DOHH2 (cell line): ENCODE measurements around the gene DGUOK.

Experiments
- H3F3A ChIP-seq: fragments of 200-600 bp; sonication (generic), shearing (Covaris generic); 2 replicates; pipeline ENCODE4 v1.6.0; 2016; ENCODE audit warnings: antibody characterized with exemption, mild to moderate bottlenecking; ENCODE audit not compliant: control insufficient read depth, insufficient read depth
- H3K27ac ChIP-seq: fragments of 200-600 bp; sonication (generic); 2 replicates; pipeline ENCODE4 v1.5.1; 2014; ENCODE audit warnings: low read depth, mild to moderate bottlenecking, low read length, moderate library complexity
- H3K27me3 ChIP-seq: fragments of 200-600 bp; sonication (generic); 2 replicates; pipeline ENCODE4 v1.6.1; 2014; ENCODE audit warnings: mild to moderate bottlenecking, low read length, mixed read lengths; ENCODE audit not compliant: control insufficient read depth
- H3K36me3 ChIP-seq: fragments of 200-600 bp; sonication (generic); 2 replicates; pipeline ENCODE4 v1.6.1; 2014; ENCODE audit warnings: mild to moderate bottlenecking, low read length, moderate library complexity, mixed read lengths; ENCODE audit not compliant: control insufficient read depth
- H3K4me1 ChIP-seq: fragments of 200-600 bp; sonication (generic); 2 replicates; pipeline ENCODE4 v1.6.1; 2014; ENCODE audit warnings: mild to moderate bottlenecking, low read length, mixed read lengths; ENCODE audit not compliant: control insufficient read depth
- H3K4me2 ChIP-seq: fragments of 200-600 bp; sonication (generic); 2 replicates; pipeline ENCODE4 v1.6.0; 2014; ENCODE audit warnings: mild to moderate bottlenecking, low read length, moderate library complexity
- H3K4me3 ChIP-seq: fragments of 200-600 bp; sonication (generic); 2 replicates; pipeline ENCODE4 v1.5.1; 2014; ENCODE audit warnings: mild to moderate bottlenecking, low read length, mixed read lengths
- H3K79me2 ChIP-seq: fragments of 200-600 bp; sonication (generic); 2 replicates; pipeline ENCODE4 v1.6.1; 2014; ENCODE audit warnings: mild to moderate bottlenecking, low read length, mixed read lengths; ENCODE audit not compliant: control insufficient read depth
- H3K9me2 ChIP-seq: fragments of 200-600 bp; sonication (generic); replicated peaks from 2 replicates; pipeline ENCODE4 v1.6.1; 2014; ENCODE audit warnings: mild to moderate bottlenecking, low read length, mixed read lengths; ENCODE audit not compliant: control insufficient read depth
- H3K9me3 ChIP-seq: fragments of 200-600 bp; sonication (generic); 2 replicates; pipeline ENCODE4 v1.6.1; 2014; ENCODE audit warnings: antibody characterized with exemption, low read length, mixed read lengths; ENCODE audit not compliant: control insufficient read depth, insufficient read depth
- H4K20me1 ChIP-seq: fragments of 200-600 bp; sonication (generic); 2 replicates; pipeline ENCODE4 v1.6.0; 2014; ENCODE audit warnings: low read depth, mild to moderate bottlenecking, antibody characterized with exemption, low read length, moderate library complexity; ENCODE audit not compliant: control insufficient read depth, insufficient read depth
- CTCF ChIP-seq: fragments of 200-600 bp; sonication (generic); IDR thresholded peaks from one replicate; pipeline ENCODE4 v1.5.1; 2014; ENCODE audit warnings: antibody characterized with exemption, mild to moderate bottlenecking, low read depth, low read length; ENCODE audit not compliant: poor library complexity, severe bottlenecking
- EZH2phosphoT487 ChIP-seq: fragments of 200-600 bp; sonication (generic); IDR thresholded peaks from 2 replicates; pipeline ENCODE4 v1.6.1; 2017; ENCODE audit warnings: borderline replicate concordance, mild to moderate bottlenecking, antibody characterized with exemption, low read length, moderate library complexity, mixed read lengths

DGUOK gene

GRCh38 chr2:73964223-73964622 lies 37.5 kb downstream of the DGUOK start:
- Histone ChIP-seq H4K20me1 (no peaks in the 10 kb centered on the region), H3K79me2 (no peaks in the 10 kb centered on the region)
- TF ChIP-seq CTCF (no peak), EZH2phosphoT487 (no peak)

DNA sequence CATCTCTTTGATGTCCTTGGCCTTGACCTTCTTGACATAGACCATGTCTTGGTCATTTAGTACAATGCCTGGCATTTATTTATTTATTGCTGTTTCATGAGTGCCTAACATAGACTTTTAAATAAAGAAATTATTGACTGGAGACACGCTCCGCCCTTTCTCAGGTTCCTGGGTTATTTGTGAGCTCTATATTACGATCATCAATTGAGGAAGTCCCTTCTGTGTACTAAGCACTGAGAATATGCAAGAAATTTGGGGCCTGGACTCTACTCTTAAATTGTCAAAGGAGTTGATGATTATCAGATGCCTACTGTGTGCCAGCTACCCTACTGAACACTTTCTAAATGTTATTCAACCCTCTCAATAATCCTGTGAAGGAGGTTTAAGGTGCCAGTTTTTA lies 38.4 kb downstream of the DGUOK start:
- Histone ChIP-seq H3K27me3 (no peaks in the 10 kb centered on the region), H3K36me3 (no peaks in the 10 kb centered on the region), H3F3A (no peaks in the 10 kb centered on the region), H3K9me3 (no peaks in the 10 kb centered on the region), H3K9me2 (no peaks in the 10 kb centered on the region), H3K4me2 (no peak overlapping the region), H3K79me2 (no peaks in the 10 kb centered on the region), H3K4me3 (no peak overlapping the region), H4K20me1 (no peaks in the 10 kb centered on the region), H3K4me1 (peaks cover 7% of the 10 kb centered on the region; the same call in 1 of the 2 replicates), H3K27ac (no peak overlapping the region)
- TF ChIP-seq CTCF = no peak
- no peak for TF ChIP-seq EZH2phosphoT487

More at GRCh38 chr2:73964223-73964622, 37.5 kb downstream of the DGUOK start:
- Histone ChIP-seq H3K36me3 (peaks cover 6% of the 10 kb centered on the region), H3K27me3 (no peaks in the 10 kb centered on the region), H3F3A (no peaks in the 10 kb centered on the region; the same call in 1 of the 2 replicates), H3K9me3 (no peaks in the 10 kb centered on the region), H3K9me2 (no peaks in the 10 kb centered on the region), H3K4me2 (no peak overlapping the region), H3K4me1 (peaks cover 7% of the 10 kb centered on the region; the same call in 1 of the 2 replicates), H3K4me3 (no peak overlapping the region), H3K27ac (no peak overlapping the region)

DNA sequence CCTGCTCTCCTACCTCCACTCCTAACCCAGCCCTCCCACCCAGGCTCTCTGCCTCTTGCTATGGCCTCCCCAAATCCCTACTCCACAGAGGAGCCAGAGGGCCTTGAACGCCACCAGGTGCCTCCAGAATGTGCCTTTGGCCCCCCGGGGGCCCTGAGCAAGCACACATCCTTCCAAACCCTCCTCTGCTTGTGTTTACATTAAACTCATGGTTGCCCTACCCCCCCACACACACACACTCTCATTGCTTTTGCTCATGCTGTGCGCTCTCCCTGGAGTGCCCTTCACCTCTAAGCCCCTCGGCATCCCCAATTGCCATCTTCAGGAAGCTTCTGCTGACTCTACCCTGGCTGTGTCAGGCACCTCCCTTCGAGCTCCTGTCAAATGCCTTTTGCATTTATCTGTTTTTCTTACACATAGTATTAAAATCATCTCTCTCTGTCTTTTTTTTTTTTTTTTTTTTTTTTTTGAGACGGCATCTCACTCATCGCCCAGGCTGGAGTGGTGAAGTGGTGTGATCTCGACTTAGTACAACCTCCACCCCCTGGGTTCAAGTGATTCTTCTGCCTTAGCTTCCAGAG lies 41.8 kb downstream of the DGUOK start:
- Histone ChIP-seq H3K79me2 (no peaks in the 10 kb centered on the region), H3K4me1 (peaks cover 15% of the 10 kb centered on the region), H3F3A (no peaks in the 10 kb centered on the region), H3K4me2 (no peak overlapping the region), H3K4me3 (no peak overlapping the region), H3K27ac (no peak overlapping the region), H3K9me3 (no peaks in the 10 kb centered on the region), H4K20me1 (no peaks in the 10 kb centered on the region), H3K36me3 (no peaks in the 10 kb centered on the region), H3K27me3 (no peaks in the 10 kb centered on the region), H3K9me2 (no peaks in the 10 kb centered on the region)
- no peak for TF ChIP-seq CTCF
- no peak for TF ChIP-seq EZH2phosphoT487
